GM18861 (cell line): ENCODE measurements around the gene DOK5.
"Not testable (repeated sequence)": the region's sequence is repeated elsewhere in the genome, so short reads cannot be mapped to it uniquely, and the experiment has no call there.

Source experiments
- ATAC-seq: cut with Tn5 transposase; IDR thresholded peaks from one replicate; pipeline ENCODE4 v1.9.1; 2021; ENCODE audit not compliant: unreplicated experiment

Gene DOK5

GRCh38 chr20:54475334-54476168 lies at the start of gene DOK5:
Gene DOK5 (plus strand): TSS chr20:54475593. CDS start chr20:54475947, 354 bp downstream.
- ATAC-seq, result no peak

GRCh38 chr20:54429364-54429763 lies 46.0 kb upstream of the DOK5 start:
- no peak for ATAC-seq

DNA sequence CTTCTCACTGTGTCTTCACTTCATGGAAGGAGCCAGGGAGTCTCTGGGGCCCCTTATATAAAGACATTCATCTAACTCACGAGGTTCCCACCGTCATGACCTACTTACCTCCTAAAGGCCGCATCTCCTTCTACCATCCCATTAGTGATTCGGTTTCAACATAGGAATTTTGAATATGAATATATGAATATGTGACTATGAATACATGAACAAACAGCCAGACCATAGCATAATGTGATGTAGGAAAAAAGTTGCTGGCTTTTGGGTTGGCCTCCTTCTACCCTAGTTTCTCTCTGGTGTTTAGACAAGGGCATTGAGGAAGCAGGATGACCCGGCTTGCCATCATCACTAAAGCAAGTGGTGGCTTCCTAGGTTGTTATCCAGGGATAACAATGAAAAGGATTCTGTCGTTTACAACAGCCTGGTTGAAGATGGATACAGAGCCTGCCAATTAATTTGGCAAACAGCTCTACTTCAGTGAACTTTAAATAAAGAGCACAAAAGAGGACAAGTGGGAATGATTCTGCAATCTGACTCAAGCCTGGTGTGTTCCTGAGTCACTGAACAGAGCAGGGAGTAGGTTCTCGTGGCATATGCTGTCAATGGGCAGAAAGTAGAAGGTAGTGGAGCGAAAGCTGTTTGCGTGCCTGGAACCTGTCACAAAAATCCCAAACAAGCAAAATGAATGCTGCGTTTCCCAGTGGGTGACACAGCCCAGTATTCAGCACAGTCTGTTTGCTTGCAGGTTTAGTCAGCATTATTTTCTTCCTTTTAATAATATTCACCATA lies 44.0 kb upstream of the DOK5 start:
- no peak for ATAC-seq

DNA sequence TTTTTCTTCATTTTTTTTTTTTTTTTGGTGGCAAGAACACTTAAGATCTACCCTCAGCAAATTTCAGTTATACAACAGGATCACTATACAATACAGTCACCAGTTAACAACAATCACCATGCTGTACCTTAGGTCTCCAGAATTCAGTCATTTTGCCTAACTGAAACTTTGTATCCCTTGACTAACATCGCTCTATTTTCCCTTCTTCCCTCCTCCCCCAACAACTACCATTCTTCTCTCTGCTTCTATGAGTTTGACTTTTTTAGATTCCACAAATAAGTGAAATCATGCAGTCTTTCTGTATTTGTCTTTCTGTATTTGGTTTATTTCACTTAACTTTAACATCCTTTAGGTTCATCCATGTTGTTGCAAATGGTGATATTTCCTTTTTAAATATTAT lies 42.4 kb upstream of the DOK5 start:
- no peak for ATAC-seq

- ATAC-seq, result no peak
Measured at GRCh38 chr20:54433636-54434035, 41.8 kb upstream of the DOK5 start.

DNA sequence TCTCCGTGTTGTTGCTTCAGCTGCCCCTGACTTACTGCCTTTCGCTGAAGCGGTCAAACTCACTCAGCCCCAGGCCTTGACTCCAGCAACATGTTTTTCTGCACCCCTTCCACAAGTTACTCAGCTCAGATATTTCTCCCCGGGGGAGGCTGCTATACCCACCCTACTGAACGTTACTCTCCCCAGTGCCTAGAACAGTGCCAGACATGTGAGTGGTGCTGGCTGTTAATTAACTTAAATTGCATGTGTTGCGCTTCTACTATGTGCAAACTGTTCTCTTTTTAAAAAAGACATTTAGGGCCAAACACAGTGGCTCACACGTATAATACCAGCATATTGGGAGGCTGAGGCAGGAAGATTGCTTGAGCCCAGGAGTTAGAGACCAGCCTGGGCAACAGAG lies 41.2 kb upstream of the DOK5 start:
- no peak for ATAC-seq

DNA sequence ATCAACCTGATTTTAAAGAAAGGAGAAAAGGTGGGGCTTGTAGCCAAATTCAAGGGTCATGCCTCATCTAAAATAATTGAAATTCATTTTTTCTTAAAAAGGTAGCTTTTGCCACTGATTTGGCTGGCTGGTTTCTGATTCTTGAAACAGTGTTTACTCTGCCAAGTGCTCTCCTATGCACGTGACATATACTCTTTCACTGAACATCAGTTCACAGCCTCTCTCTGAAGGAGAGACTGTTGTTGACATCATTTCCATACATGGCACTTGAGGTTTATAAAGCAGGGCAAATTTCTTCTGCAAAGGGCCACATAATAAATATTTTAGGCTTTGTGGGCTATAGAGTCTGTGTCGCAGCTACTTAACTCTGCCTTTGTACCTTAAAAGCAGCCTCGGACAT lies 40.4 kb upstream of the DOK5 start:
- ATAC-seq, result no peak

GRCh38 chr20:54436410-54436809 lies 39.0 kb upstream of the DOK5 start:
- not testable (repeated sequence) for ATAC-seq

- ATAC-seq, result no peak
Measured at GRCh38 chr20:54438166-54438565, 37.2 kb upstream of the DOK5 start.

GRCh38 chr20:54450207-54450606 lies 25.2 kb upstream of the DOK5 start:
- ATAC-seq, result no peak

DNA sequence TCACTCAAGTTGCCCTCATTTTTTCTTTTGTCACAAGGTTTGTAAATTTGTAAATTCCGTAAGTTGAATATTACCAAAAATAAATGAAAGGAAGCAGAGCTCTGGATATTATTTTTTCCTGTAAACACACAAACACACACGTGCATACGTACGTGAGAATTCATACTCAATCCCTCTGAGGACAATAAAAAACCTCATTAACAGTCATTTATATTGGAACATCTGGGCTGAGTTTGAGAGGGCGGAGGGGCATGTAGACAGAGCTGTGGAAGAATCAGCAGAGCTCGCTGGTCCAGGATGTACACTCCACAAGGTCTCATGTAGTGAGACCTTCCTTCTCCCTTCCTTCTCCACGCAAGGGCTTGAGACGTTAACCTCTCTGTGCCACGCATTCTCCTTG lies 24.2 kb upstream of the DOK5 start:
- ATAC-seq, result no peak

DNA sequence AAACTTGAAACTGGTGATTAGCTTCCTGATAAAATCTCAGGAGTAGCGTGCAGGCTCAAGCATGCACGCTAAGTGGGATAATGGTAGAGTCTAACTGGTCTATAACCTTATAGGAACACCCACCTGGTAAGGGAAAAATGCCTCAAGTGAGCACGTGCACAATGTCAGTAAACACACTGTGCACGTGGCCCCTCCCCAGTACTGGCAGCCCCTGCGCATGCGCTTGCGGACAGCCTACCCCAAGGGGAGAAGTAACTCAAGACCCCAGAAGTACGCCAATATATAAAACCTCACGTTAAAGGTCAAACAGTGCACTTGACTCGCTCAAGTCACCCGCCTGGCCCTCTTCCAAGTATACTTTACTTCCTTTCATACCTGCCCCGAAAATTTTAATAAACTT lies 23.1 kb upstream of the DOK5 start:
- no peak for ATAC-seq

DNA sequence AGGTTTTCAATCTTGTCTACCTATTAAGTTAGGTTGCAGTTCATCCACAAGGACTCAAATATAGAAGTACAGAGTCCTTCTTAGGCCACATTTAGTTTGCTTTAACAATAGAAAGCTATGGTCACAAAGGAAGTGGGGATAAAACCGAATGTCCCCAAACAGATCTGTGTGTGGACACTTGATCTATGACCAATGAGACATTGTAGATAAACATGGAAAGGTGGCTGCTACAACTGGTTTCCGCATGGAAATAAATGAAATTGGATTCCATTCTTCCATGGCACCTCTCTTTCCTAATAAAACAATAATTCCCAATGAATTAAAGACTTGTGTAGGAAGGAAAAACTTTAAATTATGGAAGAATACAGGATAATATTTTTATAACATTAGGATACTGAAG lies 20.4 kb upstream of the DOK5 start:
- no peak for ATAC-seq

DNA sequence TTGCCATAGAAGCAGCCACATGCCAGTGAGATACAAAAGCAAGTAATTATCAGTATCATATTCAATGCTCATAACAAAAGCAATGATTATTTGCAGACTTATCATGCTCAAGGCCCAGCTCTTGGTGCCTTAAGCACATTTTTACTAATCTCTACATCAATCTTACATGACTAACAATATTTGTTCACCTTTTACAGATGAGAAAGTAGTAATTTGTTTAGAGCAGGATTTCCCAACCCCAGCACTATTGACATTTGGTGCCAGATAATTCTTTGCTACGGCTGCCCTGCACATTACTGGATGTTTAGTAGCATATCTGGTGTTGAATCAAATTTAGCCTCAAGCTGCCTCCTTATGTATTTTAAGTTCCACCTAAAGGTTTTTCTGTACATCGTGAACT lies 19.0 kb upstream of the DOK5 start:
- ATAC-seq, result no peak

DNA sequence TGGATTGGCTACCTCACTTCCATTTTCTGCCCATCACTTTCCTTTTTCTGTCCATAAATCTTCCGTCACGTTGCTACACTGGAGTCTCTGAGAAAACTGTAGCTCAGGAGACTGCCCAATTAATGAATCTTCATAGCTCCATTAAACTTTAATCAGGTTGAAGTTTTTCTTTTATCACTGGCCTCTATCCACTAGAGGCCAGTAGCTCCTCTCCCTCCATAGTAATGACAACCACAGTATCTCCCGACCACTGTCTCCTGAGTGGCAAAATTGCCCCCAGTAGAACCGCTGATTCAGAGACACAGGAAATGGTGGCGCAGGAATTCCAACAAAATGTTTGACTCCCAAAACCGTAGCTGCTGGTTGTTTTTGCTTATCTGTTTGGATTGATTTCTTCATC lies 18.4 kb upstream of the DOK5 start:
- no peak for ATAC-seq

DNA sequence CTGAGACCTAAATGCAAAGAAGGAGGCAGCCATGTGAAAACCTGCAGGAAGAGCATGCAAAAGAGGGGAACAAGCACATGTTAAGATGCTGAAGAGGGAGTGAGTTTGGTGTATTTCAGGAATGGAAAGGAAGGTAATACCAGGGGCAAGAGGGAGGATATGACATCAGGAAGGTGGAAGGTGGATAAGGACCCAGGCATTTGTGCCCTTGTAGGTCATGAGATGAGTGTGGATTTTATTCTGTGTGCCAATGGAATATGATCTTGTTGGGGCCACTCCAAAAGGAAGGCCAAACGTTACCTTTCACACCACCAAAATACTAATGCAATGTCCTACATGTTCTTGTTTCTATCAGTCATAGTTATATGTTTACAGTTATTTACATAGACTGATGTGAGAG lies 17.2 kb upstream of the DOK5 start:
- ATAC-seq, result no peak

GRCh38 chr20:54459279-54459678 lies 16.1 kb upstream of the DOK5 start:
- ATAC-seq, result no peak

DNA sequence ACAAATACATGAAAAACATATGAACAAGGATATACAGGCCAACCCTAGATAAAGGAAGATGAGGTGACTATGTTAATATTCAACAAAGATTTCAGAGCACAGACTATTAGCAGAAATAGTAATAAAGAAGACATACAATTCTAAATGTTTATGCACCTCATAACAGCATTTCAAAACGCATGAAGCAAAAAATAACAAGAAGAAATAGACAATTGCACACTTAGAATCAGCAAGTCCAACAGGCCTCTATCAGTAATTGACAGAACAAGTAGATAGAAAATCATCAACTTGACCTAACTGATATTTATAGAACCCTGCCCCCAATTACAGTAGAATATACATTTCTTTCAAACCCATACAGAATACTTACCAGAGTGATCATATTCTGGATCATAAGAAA lies 11.4 kb upstream of the DOK5 start:
- ATAC-seq, result no peak

DNA sequence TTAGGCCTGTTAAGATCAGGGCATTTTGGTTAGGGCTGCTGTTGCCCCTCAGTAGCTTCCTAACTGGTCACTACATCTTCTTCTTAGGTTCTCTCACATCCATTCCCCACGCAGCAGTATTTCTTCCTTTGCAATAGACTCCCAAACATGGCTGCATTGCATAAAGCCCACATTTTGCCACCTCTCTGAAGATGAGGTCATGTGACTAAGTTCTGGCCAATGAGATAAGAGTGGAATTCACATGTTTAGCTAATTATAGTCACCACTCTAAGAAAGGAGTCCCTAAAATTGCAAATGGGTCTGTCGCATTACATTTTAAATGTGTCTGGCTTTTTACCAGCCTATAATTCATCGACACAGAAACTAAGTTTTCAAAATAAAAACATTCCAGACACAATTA lies 9.3 kb upstream of the DOK5 start:
- no peak for ATAC-seq

- no peak for ATAC-seq
Measured at GRCh38 chr20:54467622-54468021, 7.8 kb upstream of the DOK5 start.

DNA sequence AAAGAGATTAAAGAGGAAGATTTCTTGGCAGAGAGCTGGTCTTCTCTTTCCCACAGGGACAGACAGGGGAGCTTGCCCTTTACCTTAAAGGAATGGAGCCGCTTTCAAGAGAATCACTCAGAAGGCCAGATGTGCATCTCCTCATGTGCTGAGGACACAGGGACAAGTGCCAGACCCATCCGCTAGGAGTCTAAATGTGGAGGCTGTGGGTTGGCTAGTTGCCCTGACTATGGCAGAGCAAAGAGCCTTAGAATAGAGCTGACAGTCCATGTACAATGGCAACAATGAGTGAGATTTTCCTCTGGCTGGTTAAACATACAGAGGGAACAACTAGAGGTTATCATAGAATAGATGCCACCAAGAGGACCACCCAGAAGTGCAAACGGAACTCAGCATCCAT lies 7.3 kb upstream of the DOK5 start:
- no peak for ATAC-seq

GRCh38 chr20:54469293-54469692 lies 6.1 kb upstream of the DOK5 start:
- no peak for ATAC-seq
